Measurements from ENCODE around the gene IL27RA.

DNA sequence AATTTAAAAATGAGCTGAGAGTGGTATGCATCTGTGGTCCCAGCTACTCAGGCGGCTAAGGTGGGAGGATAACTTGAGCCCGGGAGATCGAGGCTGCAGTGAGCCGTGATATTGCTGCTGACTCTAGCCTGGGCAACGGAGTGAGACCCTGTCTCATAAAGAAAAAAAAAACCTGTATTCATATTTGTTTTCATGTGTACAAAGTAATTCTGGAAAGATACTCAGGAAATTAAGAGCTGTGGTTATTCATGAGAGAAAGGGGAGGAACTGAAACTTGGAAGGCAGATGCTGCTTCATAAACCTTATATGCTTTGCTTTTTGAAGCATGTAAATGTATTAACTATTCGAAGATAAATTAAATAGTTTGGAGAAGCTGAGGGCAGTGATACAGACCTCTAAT is 12.5 kb upstream of the IL27RA start:
- TF ChIP-seq, protein P1, sequence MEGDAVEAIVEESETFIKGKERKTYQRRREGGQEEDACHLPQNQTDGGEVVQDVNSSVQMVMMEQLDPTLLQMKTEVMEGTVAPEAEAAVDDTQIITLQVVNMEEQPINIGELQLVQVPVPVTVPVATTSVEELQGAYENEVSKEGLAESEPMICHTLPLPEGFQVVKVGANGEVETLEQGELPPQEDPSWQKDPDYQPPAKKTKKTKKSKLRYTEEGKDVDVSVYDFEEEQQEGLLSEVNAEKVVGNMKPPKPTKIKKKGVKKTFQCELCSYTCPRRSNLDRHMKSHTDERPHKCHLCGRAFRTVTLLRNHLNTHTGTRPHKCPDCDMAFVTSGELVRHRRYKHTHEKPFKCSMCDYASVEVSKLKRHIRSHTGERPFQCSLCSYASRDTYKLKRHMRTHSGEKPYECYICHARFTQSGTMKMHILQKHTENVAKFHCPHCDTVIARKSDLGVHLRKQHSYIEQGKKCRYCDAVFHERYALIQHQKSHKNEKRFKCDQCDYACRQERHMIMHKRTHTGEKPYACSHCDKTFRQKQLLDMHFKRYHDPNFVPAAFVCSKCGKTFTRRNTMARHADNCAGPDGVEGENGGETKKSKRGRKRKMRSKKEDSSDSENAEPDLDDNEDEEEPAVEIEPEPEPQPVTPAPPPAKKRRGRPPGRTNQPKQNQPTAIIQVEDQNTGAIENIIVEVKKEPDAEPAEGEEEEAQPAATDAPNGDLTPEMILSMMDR (conservative IDR thresholded peaks at IDR 0.05), result no peak
- no peak for TF ChIP-seq EZH2 (IDR thresholded peaks at IDR 0.05; ENCODE audit: low read depth)
